Peyer's patch (tissue), 4 donors: ENCODE measurements around the gene SFTPA1.

Source experiments
- POLR2A ChIP-seq, 2 donors: fragments of 450-650 bp; IDR thresholded peaks; one replicate each; pipeline ENCODE4 v1.5.1; 2017; ENCODE audit warnings: antibody characterized with exemption in 2 of 2, mild to moderate bottlenecking in 2 of 2, moderate library complexity in 2 of 2
- TF ChIP-seq, protein P1 (sequence below), 6 experiments: fragments of 450-650 bp in 4 of 6; fragments of 200-600 bp in 2 of 6; sonication (generic) in 1 of 6; IDR thresholded peaks; one replicate each; pipeline ENCODE4 v1.5.1; 2017 to 2019; ENCODE audit warnings: antibody characterized with exemption in 6 of 6, mild to moderate bottlenecking in 3 of 6, moderate library complexity in 1 of 6

DNA sequence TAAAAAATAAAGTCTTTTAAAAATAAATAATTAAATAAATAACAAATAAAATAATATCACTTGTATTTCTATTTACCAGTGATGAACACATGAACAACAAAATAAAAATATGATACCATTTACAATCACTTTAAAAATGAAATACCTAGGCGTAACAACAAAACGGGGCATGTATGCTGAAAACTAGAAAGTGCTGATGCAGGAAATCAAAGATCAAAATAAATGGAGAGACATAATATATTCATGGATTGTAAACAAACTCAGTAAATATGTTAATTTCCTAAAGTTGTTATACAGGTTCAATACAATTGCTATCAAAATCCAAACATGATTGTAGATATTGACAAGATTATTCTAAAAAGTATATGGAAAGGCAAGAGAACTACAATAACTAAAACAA, 31.4 kb upstream of the SFTPA1 start:
- TF ChIP-seq, protein P1, sequence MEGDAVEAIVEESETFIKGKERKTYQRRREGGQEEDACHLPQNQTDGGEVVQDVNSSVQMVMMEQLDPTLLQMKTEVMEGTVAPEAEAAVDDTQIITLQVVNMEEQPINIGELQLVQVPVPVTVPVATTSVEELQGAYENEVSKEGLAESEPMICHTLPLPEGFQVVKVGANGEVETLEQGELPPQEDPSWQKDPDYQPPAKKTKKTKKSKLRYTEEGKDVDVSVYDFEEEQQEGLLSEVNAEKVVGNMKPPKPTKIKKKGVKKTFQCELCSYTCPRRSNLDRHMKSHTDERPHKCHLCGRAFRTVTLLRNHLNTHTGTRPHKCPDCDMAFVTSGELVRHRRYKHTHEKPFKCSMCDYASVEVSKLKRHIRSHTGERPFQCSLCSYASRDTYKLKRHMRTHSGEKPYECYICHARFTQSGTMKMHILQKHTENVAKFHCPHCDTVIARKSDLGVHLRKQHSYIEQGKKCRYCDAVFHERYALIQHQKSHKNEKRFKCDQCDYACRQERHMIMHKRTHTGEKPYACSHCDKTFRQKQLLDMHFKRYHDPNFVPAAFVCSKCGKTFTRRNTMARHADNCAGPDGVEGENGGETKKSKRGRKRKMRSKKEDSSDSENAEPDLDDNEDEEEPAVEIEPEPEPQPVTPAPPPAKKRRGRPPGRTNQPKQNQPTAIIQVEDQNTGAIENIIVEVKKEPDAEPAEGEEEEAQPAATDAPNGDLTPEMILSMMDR (IDR thresholded peaks at IDR 0.05), result no peak
- no peak for TF ChIP-seq POLR2A (IDR thresholded peaks at IDR 0.05)
